Activated T-helper 2 cell treated with anti-CD3 and anti-CD28 coated beads, Interferon-gamma antibody, Interleukin-2, Interleukin-4, amounts not matched to agents 10 μg/mL and 5 μg/mL and 100 μg/mL, durations not matched to agents 14 hours and 24 hours and 36 hours (primary cell): ENCODE data around the gene DYNAP. TPM values are rescaled to one million over a fixed set of nuclear protein-coding genes. Genes with fewer than 3 reads are reported as not detected.

Source experiments
- DNase-seq: peaks from one replicate; pipeline ENCODE4 v3.0.0; 2021; ENCODE audit warnings: low spot score
- H3K27ac Mint-ChIP-seq: one replicate; pipeline ENCODE4 v1.8.0; 2021; ENCODE audit warnings: mixed read lengths
- H3K27me3 Mint-ChIP-seq: one replicate; pipeline ENCODE4 v1.8.0; 2021; ENCODE audit warnings: low read depth, mixed read lengths
- H3K36me3 Mint-ChIP-seq: one replicate; pipeline ENCODE4 v1.8.0; 2021; ENCODE audit warnings: low read depth, mixed read lengths
- H3K4me1 Mint-ChIP-seq: one replicate; pipeline ENCODE4 v1.8.0; 2021; ENCODE audit warnings: low read depth, mixed read lengths
- H3K4me3 Mint-ChIP-seq: one replicate; pipeline ENCODE4 v1.8.0; 2021; ENCODE audit warnings: low read depth, mild to moderate bottlenecking, moderate library complexity, mixed read lengths
- H3K9me3 Mint-ChIP-seq: one replicate; pipeline ENCODE4 v1.8.0; 2021; ENCODE audit warnings: mixed read lengths
- intact Hi-C: fragments of 100-400 bp; cut with micrococcal nuclease; formaldehyde crosslinking; loops from one replicate; pipeline ENCODE4 v1.15.1; 2023
- total RNA-seq: library from RNA; stranded (reverse); gene quantifications from 2 replicates; pipeline ENCODE4 v1.2.3, GENCODE V29; 2022

DYNAP gene, protein sequence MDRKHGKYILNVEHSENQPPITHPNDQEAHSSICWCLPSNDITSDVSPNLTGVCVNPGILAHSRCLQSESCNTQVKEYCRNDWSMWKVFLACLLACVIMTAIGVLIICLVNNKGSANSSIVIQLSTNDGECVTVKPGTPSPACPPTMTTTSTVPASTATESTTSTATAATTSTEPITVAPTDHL
- total RNA-seq, result not detected in 2 replicates

DNA sequence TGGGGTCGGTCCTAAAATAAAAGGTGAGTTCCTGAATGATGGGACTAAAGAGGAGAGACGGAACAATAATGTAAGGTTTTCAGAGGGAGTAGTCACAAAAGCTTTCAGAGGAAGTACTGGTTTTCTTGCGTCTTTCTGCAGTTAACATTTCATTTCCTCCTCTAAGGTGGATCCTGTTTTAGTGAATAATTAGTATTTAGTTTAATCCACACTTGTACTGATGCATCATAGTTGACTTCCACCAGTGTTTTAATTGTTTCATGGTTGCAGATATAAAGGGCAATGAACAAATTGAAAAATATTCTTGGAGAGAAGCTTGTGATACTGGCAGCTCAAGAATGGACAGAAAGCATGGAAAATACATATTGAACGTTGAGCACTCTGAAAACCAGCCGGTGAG is at the start of gene DYNAP:
TSS of gene DYNAP (plus strand) at position 301 of the 400 bp plus-strand sequence. CDS start at position 339, 38 bp downstream.
- intact Hi-C loops, result no loop called here
- Mint-ChIP-seq H3K9me3 (no peaks in the 10 kb centered on the region), H3K27ac (no peak within 1 kb of the TSS)

GRCh38 chr18:54551590-54551989 is 39.5 kb upstream of the DYNAP start:
- no peaks in the 10 kb centered on the region for H3K4me1 Mint-ChIP-seq
- no peak overlapping the region for H3K4me3 Mint-ChIP-seq
- H3K27me3 Mint-ChIP-seq, result no peaks in the 10 kb centered on the region
- H3K36me3 Mint-ChIP-seq, result no peaks in the 10 kb centered on the region
- H3K9me3 Mint-ChIP-seq, result peaks cover 4% of the 10 kb centered on the region
- intact Hi-C loops, result no loop called here
- no peak for DNase-seq
- no peak overlapping the region for H3K27ac Mint-ChIP-seq

More for the DNA sequence above, at the start of gene DYNAP:
- Mint-ChIP-seq H3K36me3 (no peaks in the 10 kb centered on the region), H3K27me3 (no peaks in the 10 kb centered on the region), H3K4me1 (no peaks in the 10 kb centered on the region), H3K4me3 (no peak within 1 kb of the TSS)
- DNase-seq, result no peak

DNA sequence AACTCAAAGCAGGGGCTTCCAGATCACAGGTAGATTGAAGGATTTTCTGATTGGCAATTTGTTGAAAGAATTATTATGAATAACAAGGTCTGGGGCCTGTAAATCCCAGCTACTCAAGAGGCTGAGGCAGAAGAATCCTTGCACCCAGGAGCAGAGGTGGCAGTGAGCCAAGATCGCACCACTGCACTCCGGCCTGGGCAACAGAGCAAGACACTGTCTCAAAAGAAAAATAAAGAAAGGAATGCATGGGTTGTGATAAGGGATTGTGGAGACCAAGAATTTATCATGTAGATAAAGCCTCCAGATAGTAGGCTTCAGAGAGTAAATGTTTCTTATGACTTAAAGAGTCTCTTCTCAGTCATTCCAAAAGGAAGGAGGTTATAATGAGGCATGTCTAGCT is 35.8 kb upstream of the DYNAP start:
- intact Hi-C loops, result loop anchor here (5.0 kb wide), 2 partner anchors 163 to 427 kb away; no protein-coding TSS in a partner anchor
- no peak for DNase-seq
- Mint-ChIP-seq H3K27ac (no peak overlapping the region), H3K4me3 (no peak overlapping the region), H3K36me3 (no peaks in the 10 kb centered on the region), H3K27me3 (no peaks in the 10 kb centered on the region), H3K4me1 (no peaks in the 10 kb centered on the region), H3K9me3 (peaks cover 4% of the 10 kb centered on the region)

GRCh38 chr18:54555996-54556395 is 35.0 kb upstream of the DYNAP start:
- DNase-seq, result no peak
- peaks cover 4% of the 10 kb centered on the region for H3K9me3 Mint-ChIP-seq
- no peaks in the 10 kb centered on the region for H3K27me3 Mint-ChIP-seq
- no peaks in the 10 kb centered on the region for H3K4me1 Mint-ChIP-seq
- H3K27ac Mint-ChIP-seq, result no peak overlapping the region
- H3K4me3 Mint-ChIP-seq, result no peak overlapping the region
- intact Hi-C loops, result loop anchor here (5.0 kb wide), 2 partner anchors 164 to 426 kb away; no protein-coding TSS in a partner anchor
- H3K36me3 Mint-ChIP-seq, result no peaks in the 10 kb centered on the region

- H3K4me1 Mint-ChIP-seq, result no peaks in the 10 kb centered on the region
- H3K27ac Mint-ChIP-seq, result no peak overlapping the region
- H3K27me3 Mint-ChIP-seq, result no peaks in the 10 kb centered on the region
- H3K36me3 Mint-ChIP-seq, result no peaks in the 10 kb centered on the region
- H3K4me3 Mint-ChIP-seq, result no peak overlapping the region
- intact Hi-C loops, result loop anchor here (2.0 to 5.0 kb wide), 3 partner anchors 113 to 424 kb away; no protein-coding TSS in a partner anchor
- DNase-seq, result no peak
- H3K9me3 Mint-ChIP-seq, result no peaks in the 10 kb centered on the region
Measured at GRCh38 chr18:54557958-54558357, 33.1 kb upstream of the DYNAP start.

DNA sequence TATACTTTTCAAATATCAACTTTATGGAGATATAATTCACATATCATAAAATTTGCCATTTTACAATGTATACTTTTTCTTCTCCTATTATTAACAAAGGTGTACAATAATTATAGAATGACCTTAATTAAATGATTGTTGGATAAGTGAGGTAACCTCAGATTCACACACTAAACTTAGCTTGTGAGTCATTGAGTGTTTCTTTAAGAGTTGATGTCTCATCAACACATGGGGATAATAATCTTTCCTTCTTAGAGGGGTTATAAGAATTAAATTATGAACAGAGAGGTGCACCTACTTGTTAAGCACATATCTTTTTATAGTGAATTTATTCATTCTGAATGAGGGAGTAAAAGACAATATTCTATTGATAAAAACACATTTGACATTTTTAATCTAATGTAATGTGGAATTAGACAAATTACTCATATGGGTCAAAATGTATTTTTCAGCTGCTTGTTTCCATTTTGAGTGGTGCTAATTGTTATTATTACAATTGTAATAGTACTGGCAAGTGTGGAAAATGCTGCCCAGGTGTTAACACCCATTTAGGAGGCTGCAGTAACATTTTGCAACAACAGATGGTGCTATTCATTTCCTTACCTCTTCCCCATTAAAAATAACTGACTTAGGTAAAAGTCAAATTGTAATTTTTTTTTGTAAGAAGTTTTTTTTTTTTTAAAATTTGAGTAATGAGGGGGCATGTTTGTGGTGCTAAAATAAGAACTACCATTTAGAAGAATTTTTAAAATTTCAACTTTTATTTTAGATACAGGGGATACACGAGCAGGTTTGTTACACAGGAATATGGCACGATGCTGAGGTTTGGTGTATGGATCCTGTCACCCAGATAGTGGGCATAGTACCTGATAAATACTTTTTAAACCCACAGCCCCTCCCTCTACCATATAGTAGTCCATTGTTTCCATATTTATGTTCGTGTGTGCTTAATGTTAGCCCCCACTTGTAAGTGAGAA is 32.1 kb upstream of the DYNAP start:
- intact Hi-C loops, result loop anchor here (2.0 to 5.0 kb wide), 3 partner anchors 112 to 423 kb away; no protein-coding TSS in a partner anchor
- no peaks in the 10 kb centered on the region for H3K36me3 Mint-ChIP-seq

GRCh38 chr18:54561706-54562267 is 29.3 kb upstream of the DYNAP start:
- no peak for DNase-seq
- H3K9me3 Mint-ChIP-seq, result no peaks in the 10 kb centered on the region
- no peaks in the 10 kb centered on the region for H3K4me1 Mint-ChIP-seq
- no peaks in the 10 kb centered on the region for H3K27me3 Mint-ChIP-seq
- H3K27ac Mint-ChIP-seq, result no peak overlapping the region
- H3K36me3 Mint-ChIP-seq, result no peaks in the 10 kb centered on the region
- intact Hi-C loops, result no loop called here
- no peak overlapping the region for H3K4me3 Mint-ChIP-seq

More for the DNA sequence above, 32.1 kb upstream of the DYNAP start:
- H3K27ac Mint-ChIP-seq, result no peak overlapping the region
- H3K27me3 Mint-ChIP-seq, result no peaks in the 10 kb centered on the region
- DNase-seq, result no peak
- H3K4me3 Mint-ChIP-seq, result no peak overlapping the region
- H3K4me1 Mint-ChIP-seq, result no peaks in the 10 kb centered on the region
- no peaks in the 10 kb centered on the region for H3K9me3 Mint-ChIP-seq

DNA sequence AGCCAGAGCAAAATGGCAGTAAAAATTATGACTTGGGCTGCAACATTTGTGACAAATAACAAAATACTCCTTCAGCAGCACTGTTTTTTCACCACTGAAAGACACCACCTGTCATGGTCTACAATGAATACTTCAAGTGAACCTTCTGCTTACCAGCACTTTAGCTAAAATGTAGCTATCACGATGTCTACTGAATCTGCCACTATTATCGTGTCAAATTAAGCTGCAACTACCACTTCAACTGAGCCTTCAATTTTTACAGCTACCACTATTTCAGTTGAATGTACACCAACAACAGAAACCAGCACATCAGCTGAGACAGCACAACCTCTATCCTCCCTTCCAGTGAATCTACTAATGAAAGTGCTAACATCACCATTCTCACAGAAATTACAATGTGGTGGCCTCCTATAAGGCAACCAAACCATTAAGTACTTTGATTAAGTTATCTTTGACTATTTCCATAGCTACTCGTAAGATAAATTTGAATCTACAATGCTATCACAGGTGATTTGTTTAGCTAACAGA is 10.8 kb upstream of the DYNAP start:
- Mint-ChIP-seq H3K4me1 (no peaks in the 10 kb centered on the region), H3K36me3 (no peaks in the 10 kb centered on the region), H3K27ac (no peak overlapping the region), H3K4me3 (no peak overlapping the region), H3K27me3 (no peaks in the 10 kb centered on the region), H3K9me3 (no peaks in the 10 kb centered on the region)
- intact Hi-C loops, result no loop called here
- no peak for DNase-seq

DNA sequence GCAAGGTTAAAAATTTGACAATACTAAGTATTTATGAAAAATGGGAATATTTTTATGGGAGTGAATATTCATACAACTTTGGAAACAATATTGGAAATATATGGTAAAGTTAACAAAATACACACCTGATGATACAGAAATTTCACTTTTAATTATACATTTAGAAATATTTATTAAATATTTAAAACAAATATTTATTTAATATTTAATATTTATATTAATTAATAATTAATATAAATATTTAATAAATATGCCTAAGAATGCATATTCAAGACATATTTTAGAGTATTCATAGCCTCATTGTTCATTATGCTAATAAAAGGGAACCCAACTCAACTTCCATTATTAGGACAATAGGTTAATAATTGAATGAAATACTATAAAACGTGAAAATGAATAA is 7.0 kb upstream of the DYNAP start:
- no peak overlapping the region for H3K4me3 Mint-ChIP-seq
- intact Hi-C loops, result no loop called here
- H3K27ac Mint-ChIP-seq, result no peak overlapping the region
- H3K36me3 Mint-ChIP-seq, result no peaks in the 10 kb centered on the region
- H3K4me1 Mint-ChIP-seq, result no peaks in the 10 kb centered on the region
- H3K9me3 Mint-ChIP-seq, result no peaks in the 10 kb centered on the region
- no peak for DNase-seq
- no peaks in the 10 kb centered on the region for H3K27me3 Mint-ChIP-seq

GRCh38 chr18:54585743-54586142 is 5.3 kb upstream of the DYNAP start:
- intact Hi-C loops, result no loop called here
- H3K4me3 Mint-ChIP-seq, result no peak overlapping the region
- H3K36me3 Mint-ChIP-seq, result no peaks in the 10 kb centered on the region
- no peaks in the 10 kb centered on the region for H3K4me1 Mint-ChIP-seq
- H3K9me3 Mint-ChIP-seq, result no peaks in the 10 kb centered on the region
- no peak for DNase-seq
- no peaks in the 10 kb centered on the region for H3K27me3 Mint-ChIP-seq
- H3K27ac Mint-ChIP-seq, result no peak overlapping the region

- Mint-ChIP-seq H3K27ac (no peak overlapping the region), H3K27me3 (no peaks in the 10 kb centered on the region), H3K4me1 (peaks cover 2% of the 10 kb centered on the region), H3K4me3 (no peak overlapping the region), H3K36me3 (no peaks in the 10 kb centered on the region), H3K9me3 (no peaks in the 10 kb centered on the region)
- DNase-seq, result no peak
- intact Hi-C loops, result no loop called here
Measured at GRCh38 chr18:54604211-54604610, 13.2 kb downstream of the DYNAP start.

- Mint-ChIP-seq H3K27ac (no peak overlapping the region), H3K4me3 (no peak overlapping the region), H3K36me3 (no peaks in the 10 kb centered on the region), H3K9me3 (no peaks in the 10 kb centered on the region), H3K4me1 (peaks cover 2% of the 10 kb centered on the region), H3K27me3 (no peaks in the 10 kb centered on the region)
- no peak for DNase-seq
- intact Hi-C loops, result no loop called here
Measured at GRCh38 chr18:54606835-54607212, 15.8 kb downstream of the DYNAP start.
